Dendritic cell treated with granulocyte-macrophage colony-stimulating factor and Interleukin-4, amounts not matched to agents 40 ng/mL and 50 ng/mL, for 4 days (primary cell): ENCODE measurements around the gene OCA2.
"Not testable (repeated sequence)": the region's sequence is repeated elsewhere in the genome, so short reads cannot be mapped to it uniquely, and the experiment has no call there.

Source experiments
- H3K27ac Mint-ChIP-seq: one replicate; pipeline ENCODE4 v1.8.0; 2022; ENCODE audit warnings: mild to moderate bottlenecking, mixed read lengths
- H3K27me3 Mint-ChIP-seq: one replicate; pipeline ENCODE4 v1.8.0; 2022; ENCODE audit warnings: mild to moderate bottlenecking, mixed read lengths
- H3K36me3 Mint-ChIP-seq: one replicate; pipeline ENCODE4 v1.8.0; 2022; ENCODE audit warnings: low read depth, mixed read lengths
- H3K4me1 Mint-ChIP-seq: one replicate; pipeline ENCODE4 v1.8.0; 2022; ENCODE audit warnings: low read depth, mixed read lengths
- H3K4me3 Mint-ChIP-seq: one replicate; pipeline ENCODE4 v1.8.0; 2022; ENCODE audit warnings: mild to moderate bottlenecking, moderate library complexity, mixed read lengths
- H3K9me3 Mint-ChIP-seq: one replicate; pipeline ENCODE4 v1.8.0; 2022; ENCODE audit warnings: mixed read lengths
- intact Hi-C: fragments of 100-400 bp; cut with micrococcal nuclease; formaldehyde crosslinking; loops from one replicate; pipeline ENCODE4 v1.15.0; 2022

OCA2 gene

GRCh38 chr15:28127036-28127435 lies 27.9 kb upstream of the OCA2 start:
- Mint-ChIP-seq H3K4me3 (no peak overlapping the region), H3K27ac (peak overlapping the region; percentile 25), H3K9me3 (no peaks in the 10 kb centered on the region), H3K27me3 (no peaks in the 10 kb centered on the region), H3K4me1 (peaks cover 28% of the 10 kb centered on the region), H3K36me3 (peaks cover 75% of the 10 kb centered on the region)
- intact Hi-C loops, result no loop called here

GRCh38 chr15:28125673-28126651 lies 26.8 kb upstream of the OCA2 start:
- peaks cover 75% of the 10 kb centered on the region for H3K36me3 Mint-ChIP-seq
- no peak overlapping the region for H3K27ac Mint-ChIP-seq
- no peak overlapping the region for H3K4me3 Mint-ChIP-seq
- intact Hi-C loops, result no loop called here
- no peaks in the 10 kb centered on the region for H3K9me3 Mint-ChIP-seq
- no peaks in the 10 kb centered on the region for H3K27me3 Mint-ChIP-seq
- peaks cover 28% of the 10 kb centered on the region for H3K4me1 Mint-ChIP-seq

GRCh38 chr15:28124841-28125240 lies 25.7 kb upstream of the OCA2 start:
- intact Hi-C loops, result no loop called here
- Mint-ChIP-seq H3K4me3 (no peak overlapping the region), H3K9me3 (no peaks in the 10 kb centered on the region), H3K36me3 (peaks cover 74% of the 10 kb centered on the region), H3K27ac (no peak overlapping the region), H3K27me3 (no peaks in the 10 kb centered on the region), H3K4me1 (peaks cover 28% of the 10 kb centered on the region)

- Mint-ChIP-seq H3K36me3 (peaks cover 75% of the 10 kb centered on the region), H3K9me3 (no peaks in the 10 kb centered on the region), H3K4me3 (no peak overlapping the region), H3K27ac (no peak overlapping the region), H3K27me3 (no peaks in the 10 kb centered on the region), H3K4me1 (peaks cover 23% of the 10 kb centered on the region)
- intact Hi-C loops, result no loop called here
Measured at GRCh38 chr15:28123408-28124023, 24.4 kb upstream of the OCA2 start.

- H3K4me1 Mint-ChIP-seq, result peaks cover 10% of the 10 kb centered on the region
- H3K36me3 Mint-ChIP-seq, result peaks cover 85% of the 10 kb centered on the region
- H3K9me3 Mint-ChIP-seq, result no peaks in the 10 kb centered on the region
- no peak overlapping the region for H3K27ac Mint-ChIP-seq
- H3K27me3 Mint-ChIP-seq, result no peaks in the 10 kb centered on the region
- intact Hi-C loops, result no loop called here
- no peak overlapping the region for H3K4me3 Mint-ChIP-seq
Measured at GRCh38 chr15:28122038-28122949, 23.2 kb upstream of the OCA2 start.

GRCh38 chr15:28121577-28121976 lies 22.5 kb upstream of the OCA2 start:
- H3K27ac Mint-ChIP-seq, H3K4me1 Mint-ChIP-seq, intact Hi-C loops, H3K9me3 Mint-ChIP-seq, H3K27me3 Mint-ChIP-seq, H3K4me3 Mint-ChIP-seq: not testable (repeated sequence)
- peaks cover 87% of the 10 kb centered on the region for H3K36me3 Mint-ChIP-seq

- Mint-ChIP-seq H3K4me3 (no peak overlapping the region), H3K4me1 (no peaks in the 10 kb centered on the region), H3K36me3 (peaks cover 99% of the 10 kb centered on the region), H3K9me3 (no peaks in the 10 kb centered on the region), H3K27ac (no peak overlapping the region), H3K27me3 (no peaks in the 10 kb centered on the region)
- intact Hi-C loops, result no loop called here
Measured at GRCh38 chr15:28120359-28120640, 21.2 kb upstream of the OCA2 start.

- H3K27ac Mint-ChIP-seq, result no peak overlapping the region
- no peaks in the 10 kb centered on the region for H3K27me3 Mint-ChIP-seq
- intact Hi-C loops, result no loop called here
- H3K36me3 Mint-ChIP-seq, result peaks cover 99% of the 10 kb centered on the region
- no peaks in the 10 kb centered on the region for H3K9me3 Mint-ChIP-seq
- no peak overlapping the region for H3K4me3 Mint-ChIP-seq
- H3K4me1 Mint-ChIP-seq, result no peaks in the 10 kb centered on the region
Measured at GRCh38 chr15:28118531-28118930, 19.4 kb upstream of the OCA2 start.

GRCh38 chr15:28118083-28118482 lies 19.0 kb upstream of the OCA2 start:
- Mint-ChIP-seq H3K4me3 (no peak overlapping the region), H3K9me3 (no peaks in the 10 kb centered on the region), H3K27ac (no peak overlapping the region), H3K4me1 (no peaks in the 10 kb centered on the region), H3K36me3 (peaks cover 99% of the 10 kb centered on the region), H3K27me3 (no peaks in the 10 kb centered on the region)
- intact Hi-C loops, result no loop called here

GRCh38 chr15:28117432-28117990 lies 18.4 kb upstream of the OCA2 start:
- H3K9me3 Mint-ChIP-seq, result no peaks in the 10 kb centered on the region
- no peak overlapping the region for H3K27ac Mint-ChIP-seq
- H3K4me3 Mint-ChIP-seq, result no peak overlapping the region
- no peaks in the 10 kb centered on the region for H3K27me3 Mint-ChIP-seq
- H3K4me1 Mint-ChIP-seq, result no peaks in the 10 kb centered on the region
- intact Hi-C loops, result no loop called here
- peaks cover 99% of the 10 kb centered on the region for H3K36me3 Mint-ChIP-seq

GRCh38 chr15:28116521-28117431 lies 17.7 kb upstream of the OCA2 start:
- Mint-ChIP-seq H3K36me3 (peaks cover 99% of the 10 kb centered on the region), H3K27me3 (no peaks in the 10 kb centered on the region), H3K27ac (no peak overlapping the region), H3K9me3 (no peaks in the 10 kb centered on the region), H3K4me1 (no peaks in the 10 kb centered on the region), H3K4me3 (no peak overlapping the region)
- intact Hi-C loops, result no loop called here

- Mint-ChIP-seq H3K27me3 (no peaks in the 10 kb centered on the region), H3K27ac (no peak overlapping the region), H3K36me3 (peaks cover 98% of the 10 kb centered on the region), H3K4me3 (no peak overlapping the region), H3K4me1 (no peaks in the 10 kb centered on the region), H3K9me3 (no peaks in the 10 kb centered on the region)
- intact Hi-C loops, result no loop called here
Measured at GRCh38 chr15:28115871-28116270, 16.8 kb upstream of the OCA2 start.
